CD4-positive, alpha-beta T cell treated with Interleukin-1 beta for 1 hour (primary cell): ENCODE data around the gene ZNHIT2.
"Not testable (repeated sequence)": the region's sequence is repeated elsewhere in the genome, so short reads cannot be mapped to it uniquely, and the experiment has no call there.

ENCODE experiments used
- DNase-seq, 2 donors: peaks; one replicate each; pipeline ENCODE4 v3.0.0-alpha.2; 2020 to 2022

ZNHIT2 gene

DNA sequence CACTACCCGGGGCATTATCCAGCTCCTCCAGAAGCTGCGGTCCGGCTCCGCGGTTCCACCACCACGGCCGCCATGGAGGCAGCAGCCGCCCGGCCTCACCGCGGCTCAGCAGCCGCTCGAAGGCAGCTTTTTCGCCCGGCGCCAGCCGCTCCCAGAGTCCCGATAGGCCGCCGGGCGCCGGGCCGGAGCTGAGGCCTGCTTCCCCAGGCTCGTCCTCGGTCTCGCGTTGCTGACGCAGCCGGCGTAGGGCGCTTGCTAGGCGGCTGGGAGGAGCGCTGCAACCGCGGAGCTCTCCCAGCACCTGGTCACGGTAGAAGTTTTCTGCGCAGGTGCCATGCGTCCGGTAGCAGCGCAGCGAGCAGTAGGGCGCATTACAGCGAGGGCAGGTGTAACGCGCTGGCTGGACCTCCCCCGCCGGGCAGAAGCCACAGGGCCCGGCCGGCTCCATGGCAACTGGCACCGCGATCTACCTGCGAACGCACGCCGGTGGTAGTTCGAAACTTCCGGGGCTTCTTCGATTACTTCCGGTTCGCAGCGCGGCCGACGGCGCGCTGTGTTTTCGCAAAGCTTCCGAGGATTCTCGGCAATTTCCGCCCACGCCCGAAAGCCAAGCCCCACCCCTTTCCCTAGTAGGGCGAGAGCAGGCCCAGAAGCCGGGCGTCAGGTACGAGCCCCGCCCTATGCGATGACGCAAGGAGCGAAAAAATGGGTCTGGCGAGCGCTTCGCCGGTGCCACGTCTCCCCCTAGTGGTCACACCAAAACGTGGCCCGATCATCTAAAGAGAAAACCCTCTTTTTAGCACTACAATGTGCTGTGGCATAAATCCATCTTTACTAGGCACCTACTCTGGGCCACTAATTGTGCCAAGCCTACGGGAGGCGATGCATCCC lies at the start of gene ZNHIT2:
Gene ZNHIT2 (minus strand): TSS at position 496 of the 891 bp plus-strand sequence. CDS start 48 bp downstream, at position 448.
- DNase-seq = peak; percentile 100

DNA sequence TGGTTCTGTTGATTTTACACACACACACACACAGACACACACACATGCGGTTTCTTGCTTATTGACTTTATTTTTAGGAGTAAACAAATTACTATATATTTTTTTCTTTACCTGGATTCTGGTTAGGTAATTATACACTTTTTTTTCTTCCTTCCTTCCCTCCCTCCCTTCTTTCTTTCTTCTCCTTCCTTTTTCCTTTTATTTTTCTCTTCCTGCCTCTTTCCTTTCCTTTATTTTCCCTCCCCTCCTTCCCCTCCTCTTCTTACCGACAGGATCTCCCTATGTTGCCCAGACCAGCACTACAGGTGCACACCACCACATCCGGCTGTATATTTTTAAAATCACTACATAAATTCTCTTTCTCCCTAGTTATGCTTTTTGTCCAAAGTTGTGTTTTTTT lies 49.4 kb upstream of the ZNHIT2 start:
- no peak for DNase-seq

DNA sequence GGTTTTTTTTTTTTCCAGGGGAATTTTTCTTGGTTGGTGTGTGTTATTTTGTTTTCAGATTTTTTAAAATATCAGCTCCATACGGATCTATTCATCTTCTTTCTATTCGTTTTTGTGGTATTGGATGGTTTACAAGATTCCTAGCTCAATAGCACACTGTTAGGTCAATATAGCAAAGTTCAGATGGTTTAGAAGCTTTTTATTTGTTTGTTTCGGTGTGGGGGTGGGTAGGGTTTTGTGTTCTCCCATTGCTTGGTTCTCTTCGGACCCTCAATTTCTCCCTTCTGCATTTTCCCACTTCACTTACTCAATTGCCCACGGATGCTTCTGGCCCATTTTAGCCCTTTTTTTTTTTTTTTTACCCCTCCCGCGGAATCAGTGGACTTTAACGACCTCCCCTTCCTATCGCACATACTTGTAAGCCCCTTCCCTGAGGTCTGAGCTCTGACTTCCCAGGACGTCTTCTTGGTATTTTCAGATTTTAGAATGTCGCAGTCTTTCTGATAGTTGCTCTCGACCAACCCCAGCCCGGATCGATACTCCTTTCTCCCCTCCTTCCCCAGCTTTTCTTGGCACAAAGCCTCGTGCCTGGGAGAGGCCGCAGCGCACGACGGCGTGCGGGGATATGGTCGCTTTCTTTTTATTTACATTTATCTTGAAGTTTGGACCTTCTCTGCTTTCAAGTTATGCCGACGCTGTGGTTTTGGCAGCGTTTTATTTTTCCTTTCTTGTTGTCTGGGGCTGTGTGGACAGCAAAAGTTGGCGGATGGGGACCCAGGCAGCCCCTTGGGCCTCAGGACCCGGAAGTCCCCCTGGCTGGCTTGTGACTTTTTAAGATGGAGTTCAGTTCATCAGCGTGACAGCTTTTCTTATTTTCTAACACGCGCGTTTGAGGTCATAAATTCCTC lies 48.2 kb upstream of the ZNHIT2 start:
- no peak for DNase-seq

DNA sequence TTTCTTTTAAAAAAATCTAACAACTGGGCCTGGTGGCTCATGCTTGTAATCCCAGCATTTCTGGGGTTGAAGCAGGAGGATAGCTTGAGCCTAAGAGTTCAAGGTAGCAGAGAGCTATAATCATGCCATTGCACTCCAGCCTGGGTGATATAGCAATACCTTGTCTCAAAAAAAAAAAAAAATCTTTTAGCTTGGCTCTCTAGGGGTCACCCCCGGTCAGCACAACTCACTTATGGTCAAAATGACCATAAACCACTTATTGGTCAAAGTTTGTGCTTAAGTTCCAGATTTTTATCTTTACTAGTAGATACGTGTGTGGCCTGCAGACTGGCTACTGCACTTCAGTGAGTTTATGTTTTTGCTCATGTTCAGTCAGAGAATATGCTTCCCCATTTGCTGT lies 46.2 kb upstream of the ZNHIT2 start:
- no peak for DNase-seq

DNA sequence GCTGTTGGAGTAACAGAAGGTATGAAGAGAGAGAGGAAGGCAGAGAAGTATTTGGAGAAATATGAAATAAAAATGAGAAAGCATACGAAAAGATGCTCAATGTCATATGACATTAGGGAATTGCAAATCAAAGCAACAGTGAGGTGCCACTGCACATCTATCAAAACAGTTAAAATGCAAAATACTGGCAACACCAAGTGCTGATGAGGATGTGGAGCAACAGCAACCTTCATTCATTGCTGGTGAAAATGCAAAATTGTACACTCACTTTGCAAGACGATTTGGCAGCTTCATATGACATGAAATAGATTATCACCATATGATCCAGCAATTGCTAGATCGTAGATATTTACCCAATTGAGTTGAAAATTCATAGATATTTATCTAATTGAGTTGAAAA lies 43.1 kb upstream of the ZNHIT2 start:
- no peak for DNase-seq

DNA sequence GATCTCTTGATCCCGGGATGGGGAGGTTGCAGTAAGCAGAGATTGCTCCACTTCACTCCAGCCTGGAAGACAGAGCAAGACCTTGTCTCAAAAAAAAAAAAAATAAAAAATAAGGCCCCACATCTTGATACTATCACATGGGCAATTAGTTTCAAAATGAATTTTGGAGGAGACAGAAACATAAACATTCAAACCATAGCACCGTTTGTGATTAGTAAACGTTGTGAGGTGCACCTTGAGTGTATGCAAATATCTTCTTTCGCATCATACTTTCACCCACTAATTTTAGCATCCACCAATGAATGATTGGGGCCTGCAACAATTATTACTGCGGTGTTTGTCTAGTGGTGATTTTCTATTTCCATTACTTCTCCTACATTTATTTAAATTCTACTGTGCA lies 41.5 kb upstream of the ZNHIT2 start:
- no peak for DNase-seq

DNA sequence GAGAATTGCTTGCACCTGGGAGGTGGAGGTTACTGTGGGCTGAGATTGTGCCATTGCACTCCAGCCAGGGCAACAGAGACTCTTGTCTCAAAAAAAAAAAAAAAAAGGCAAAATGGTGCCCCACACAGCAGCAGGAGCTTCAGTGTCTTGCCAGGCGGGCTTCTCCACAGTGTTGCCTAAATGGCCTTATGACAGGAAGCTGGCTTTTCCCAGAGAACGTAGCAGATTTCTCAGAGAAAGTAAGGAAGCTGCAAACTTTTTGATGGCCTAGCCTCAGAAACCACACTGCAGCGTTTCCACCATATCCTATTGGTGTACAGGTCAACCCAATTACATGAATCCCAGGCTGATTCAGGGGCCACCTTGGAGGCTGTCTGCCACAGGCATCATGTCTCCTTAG lies 39.8 kb upstream of the ZNHIT2 start:
- DNase-seq = no peak

DNA sequence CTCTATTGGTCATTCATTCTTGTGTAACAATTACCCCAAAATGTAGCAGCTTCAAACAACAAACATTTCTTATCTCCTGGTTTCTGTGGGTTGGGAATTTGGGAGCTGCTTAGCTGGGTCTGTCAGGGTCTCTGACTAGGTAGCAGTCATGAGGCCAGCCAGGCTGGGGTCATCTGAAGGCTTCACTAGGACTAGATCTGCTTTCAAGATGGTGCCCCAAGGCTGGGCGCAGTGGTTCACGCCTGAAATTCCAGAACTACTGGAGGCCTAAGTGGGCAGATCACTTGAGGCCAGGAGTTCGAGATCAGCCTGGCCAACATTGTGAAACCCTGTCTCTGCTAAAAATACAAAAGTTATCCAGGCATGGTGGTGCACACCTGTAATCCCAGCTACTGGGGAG lies 39.4 kb upstream of the ZNHIT2 start:
- DNase-seq = no peak

DNA sequence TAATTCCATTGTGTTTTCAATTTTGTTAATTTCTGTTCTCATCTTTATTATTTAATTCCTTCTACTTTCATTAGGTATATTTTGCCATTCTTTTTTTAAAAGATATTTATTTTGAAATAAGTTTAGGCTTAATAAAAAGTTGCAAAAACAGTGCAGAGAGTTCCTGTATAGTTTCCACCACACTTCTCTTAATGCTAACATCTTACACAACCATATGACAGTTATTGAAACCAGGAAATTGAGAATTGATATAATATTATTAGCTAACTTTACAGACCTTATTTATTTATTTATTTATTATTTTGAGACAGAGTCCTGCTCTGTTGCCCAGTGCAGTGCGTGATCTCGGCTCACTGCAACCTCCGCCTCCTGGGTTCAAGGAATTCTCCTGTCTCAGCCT lies 38.8 kb upstream of the ZNHIT2 start:
- no peak for DNase-seq

DNA sequence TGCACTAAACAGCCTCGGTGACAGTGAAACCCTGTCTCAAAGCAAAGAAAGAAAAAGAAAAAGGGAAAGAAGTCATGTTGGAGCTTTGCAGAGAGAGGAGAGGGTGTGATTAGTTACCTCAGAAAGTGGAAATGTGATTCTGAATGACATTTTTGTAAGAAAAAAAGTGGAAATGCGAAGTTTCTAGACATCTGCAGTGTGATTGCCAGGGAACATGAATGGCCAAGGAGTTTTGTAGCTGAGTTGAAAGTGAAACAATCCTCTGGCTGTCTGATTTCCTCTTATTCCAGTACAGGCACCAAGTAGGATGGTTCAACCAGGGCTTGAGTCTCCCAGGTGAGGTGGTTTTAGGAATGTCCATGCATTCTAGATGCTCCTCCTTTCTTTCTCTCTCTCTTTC lies 34.6 kb upstream of the ZNHIT2 start:
- no peak for DNase-seq

DNA sequence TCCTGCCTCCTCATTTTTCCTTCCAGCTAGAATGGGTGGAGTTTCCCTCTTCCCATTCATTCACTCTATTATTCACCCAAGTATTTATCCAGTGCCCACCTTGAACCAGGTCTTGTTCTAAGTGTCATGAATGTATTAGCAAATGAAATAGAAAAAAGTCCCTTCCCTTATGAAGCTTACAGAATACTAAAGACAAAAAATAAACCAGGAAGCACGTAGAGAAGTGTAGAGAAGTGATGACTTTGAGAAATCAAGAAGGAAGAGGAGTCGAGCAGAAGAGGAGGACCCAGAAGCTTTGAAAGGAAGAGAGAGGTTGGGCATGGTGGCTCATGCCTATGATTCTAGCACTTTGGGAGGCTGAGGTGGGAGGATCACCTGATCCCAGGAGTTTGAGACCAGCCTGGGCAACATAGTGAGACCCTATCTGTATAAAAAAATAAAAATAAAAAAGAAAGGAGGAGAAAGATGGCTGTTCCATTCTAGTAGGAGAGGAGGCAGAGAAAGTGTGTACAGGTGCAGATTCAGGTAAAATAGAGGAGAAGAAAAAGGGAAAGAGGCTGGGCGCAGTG lies 33.9 kb upstream of the ZNHIT2 start:
- DNase-seq = no peak

DNA sequence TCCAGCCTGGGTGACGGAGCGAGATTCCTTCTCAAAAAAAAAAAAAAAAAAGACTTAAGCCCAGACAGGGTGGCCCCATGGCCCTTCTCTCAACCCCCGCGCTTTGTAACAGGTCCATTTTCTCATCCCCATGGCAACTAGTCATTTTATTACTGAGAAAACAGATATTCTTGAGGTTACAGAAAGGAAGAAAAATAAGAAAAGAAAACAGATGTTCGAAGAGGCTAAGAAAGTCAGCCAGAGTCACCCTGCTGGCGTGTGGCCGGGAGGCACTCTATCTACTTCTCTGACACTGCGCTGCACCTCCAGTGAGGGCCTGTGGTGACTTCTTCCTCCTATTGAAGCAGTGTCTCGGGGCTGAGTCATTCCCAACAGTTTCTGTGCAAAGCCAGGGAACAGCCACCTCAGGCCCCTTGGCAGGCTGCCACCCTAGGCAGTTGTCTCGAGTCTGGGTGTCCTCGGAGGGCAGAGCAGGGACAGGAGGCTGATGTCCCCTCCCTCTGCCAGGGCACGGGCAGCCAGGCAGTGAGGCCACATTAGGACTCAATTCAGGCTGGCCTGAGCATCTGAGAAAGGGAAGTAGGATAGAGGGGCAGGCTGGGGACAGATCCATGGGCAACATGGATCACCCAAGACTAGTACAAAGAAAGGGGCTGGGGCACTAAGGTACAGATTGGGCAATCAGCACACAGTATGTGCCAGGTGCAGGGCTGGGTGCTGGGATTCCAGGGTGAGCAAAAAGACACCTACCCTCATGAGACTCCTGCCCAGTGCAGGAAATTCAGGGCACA lies 33.2 kb upstream of the ZNHIT2 start:
- peak in 1 of 2 donors; percentile 79 for DNase-seq

DNA sequence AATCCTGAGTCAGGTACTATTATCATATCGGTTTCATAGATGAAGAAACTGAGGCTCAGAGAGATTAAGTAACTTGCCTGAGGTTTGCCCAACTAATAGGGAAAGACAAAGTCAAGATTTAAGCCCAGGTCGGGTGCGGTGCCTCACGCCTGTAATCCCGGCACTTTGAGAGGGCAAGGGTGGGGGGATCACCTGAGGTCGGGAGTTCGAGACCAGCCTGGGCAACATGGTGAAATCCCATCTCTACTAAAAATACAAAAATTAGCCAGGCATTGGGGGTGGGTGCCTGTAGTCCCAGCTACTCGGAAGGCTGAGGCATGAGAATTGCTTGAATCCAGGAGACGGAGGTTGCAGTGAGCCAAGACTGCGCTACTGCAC lies 32.6 kb upstream of the ZNHIT2 start:
- DNase-seq = not testable (repeated sequence)

DNA sequence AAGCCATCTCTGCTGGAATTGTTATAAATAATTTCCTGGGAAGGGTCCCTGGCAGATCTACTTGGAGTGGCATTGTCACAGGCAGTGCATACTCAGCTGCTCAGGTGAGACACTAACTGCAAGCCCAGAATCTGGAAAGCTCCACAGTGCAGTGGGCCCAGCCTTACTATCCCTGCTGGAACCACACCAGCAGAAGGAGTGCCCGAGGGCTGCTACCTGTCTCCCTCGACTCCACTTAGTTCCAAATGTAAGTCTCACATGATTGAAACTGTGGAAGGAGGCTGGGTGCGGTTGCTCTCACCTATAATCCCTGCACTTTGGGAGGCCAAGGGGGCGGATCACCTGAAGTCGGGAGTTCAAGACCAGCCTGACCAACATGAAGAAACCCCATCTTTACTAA lies 31.2 kb upstream of the ZNHIT2 start:
- DNase-seq = no peak

DNA sequence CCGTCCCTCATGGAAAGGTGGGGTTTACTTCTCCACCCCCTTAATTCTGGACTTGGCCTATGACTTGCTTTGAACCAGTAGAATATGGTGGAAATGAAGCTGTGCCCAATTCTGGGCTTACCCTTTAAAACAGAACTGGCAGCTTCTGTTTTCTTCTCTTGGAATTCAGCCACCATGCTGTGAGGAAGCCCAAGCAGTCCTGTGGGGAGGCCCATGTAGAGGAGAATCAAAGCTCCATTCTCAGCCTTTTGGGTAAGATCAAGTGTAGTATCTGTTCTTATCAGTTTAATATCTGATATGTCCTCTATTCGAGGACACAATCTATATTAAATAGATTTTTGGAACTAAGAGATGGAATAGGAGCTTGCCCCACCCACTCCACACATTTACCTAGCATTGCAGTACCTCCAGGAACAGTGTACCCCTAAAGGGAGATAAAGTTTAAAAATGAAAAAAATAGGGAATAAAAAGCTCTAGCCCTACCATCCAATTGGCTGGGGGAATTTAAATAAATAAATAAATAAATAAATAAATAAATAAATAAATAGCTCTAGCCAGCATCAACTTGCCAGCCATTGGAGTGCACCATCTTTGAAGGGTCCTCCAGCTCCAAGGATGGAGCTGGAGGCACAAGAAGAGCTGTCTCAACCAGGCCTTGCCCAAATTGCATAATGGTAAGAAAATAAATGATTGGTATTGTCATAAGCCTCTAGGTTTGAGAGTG lies 30.0 kb upstream of the ZNHIT2 start:
- no peak for DNase-seq

DNA sequence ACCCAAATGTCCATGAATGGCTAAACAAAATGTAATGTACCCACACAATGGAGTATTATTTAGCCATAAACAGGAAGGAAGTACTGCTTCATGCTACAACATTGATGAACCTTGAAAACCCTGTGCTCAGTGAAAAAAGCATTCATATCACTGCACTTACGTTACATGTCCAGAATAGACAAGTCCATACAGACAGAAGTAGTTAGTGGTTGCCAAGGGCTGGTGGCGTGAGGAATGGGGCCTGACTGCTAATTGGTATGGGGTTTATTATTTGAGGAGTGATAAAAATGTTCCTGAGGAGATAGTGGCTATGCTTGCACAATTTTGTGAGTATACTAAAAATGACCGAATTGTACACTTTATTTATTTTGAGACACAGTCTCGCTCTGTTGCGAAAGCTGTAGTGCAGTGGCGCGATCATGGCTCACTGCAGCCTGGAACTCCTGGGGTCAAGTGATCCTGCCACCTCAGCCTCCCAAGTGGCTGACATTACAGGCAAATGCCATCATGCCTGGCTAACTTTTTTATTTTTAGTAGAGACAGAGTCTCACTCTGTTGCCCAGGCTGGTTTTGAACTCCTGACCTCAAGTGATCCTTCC lies 24.5 kb upstream of the ZNHIT2 start:
- DNase-seq = no peak

DNA sequence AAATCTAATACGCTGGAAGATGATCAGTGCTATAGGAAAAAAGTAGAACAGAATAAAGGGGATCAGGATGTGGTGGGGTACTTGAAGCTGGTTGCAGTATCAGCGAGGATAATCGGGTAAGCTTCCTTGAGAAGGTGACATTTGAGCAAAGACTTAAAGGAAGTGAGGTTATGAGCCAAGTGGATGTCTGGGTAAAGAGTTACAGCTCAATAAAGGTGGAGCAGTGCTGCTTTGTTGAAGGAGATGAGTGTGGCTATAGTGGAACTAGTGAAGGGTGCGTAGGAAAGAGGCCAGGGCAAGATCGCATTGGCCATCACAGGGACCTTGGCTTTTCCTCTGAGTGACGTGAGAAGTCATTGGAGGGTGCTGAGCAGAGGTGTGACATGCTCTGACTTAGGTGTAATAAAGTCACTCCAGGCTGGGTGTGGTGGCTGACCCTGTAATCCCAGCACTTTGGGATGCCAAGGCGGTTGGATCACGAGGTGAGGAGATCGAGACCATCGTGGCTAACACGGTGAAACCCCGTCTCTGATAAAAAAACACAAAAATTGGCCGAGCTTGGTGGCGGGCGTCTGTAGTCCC lies 19.1 kb upstream of the ZNHIT2 start:
- no peak for DNase-seq

DNA sequence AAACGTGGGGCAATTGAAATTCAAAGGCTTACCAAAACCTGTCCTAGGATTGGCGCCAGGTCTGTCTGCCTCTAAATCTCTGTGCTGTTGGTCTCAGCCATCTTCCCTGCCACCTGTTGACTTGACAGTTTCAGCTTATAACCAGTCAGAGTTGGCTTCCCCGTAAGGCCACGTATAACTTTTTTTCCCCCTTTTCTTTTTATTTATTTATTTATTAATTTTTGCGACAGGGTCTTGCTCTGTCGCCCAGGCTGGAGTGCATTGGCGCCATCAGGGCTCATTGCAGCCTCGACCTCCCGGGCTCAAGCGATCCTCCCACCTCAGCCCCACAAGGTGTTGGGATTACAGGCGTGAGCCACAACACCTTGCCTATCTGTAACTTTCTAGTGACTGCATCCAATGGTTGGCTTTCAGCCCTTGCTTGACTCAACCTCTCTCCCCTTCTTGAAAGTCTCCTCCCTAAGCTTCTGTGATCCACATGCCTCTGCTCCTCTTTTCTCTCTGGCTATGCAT lies 18.2 kb upstream of the ZNHIT2 start:
- DNase-seq = no peak

DNA sequence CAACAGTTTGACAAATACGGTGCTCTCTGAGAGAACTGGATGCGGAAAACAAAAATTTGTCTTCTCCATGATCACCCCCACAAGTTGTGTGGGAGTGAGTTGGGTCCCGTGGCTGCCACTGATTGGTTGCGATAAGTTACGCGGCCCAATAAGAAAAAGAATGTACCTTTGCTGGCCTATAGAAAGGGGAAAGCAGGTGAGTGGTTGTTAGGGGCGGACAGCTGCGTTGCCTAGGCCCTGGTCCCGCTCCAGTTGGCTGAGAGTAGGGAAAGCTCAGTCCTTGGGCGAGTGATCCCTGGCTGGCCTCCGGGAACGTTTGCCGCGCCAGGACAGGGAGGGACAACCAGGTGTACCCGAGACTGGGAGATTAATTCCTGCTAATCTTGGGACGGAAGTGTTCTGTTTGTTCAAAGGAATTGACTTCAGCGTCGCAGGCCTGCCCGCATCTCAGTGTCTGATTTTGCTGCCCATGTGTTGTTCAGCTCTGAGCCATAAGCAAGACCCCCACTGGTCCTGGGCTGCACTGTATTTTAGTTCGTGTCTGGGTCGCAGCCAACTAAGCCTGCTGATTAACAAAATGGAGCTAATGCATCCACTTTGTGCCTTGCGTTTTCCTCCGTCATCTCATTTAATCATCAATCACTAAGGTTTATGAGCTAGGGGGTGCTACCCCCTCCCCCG lies 17.6 kb upstream of the ZNHIT2 start:
- peak; percentile 91 to 93 for DNase-seq

DNA sequence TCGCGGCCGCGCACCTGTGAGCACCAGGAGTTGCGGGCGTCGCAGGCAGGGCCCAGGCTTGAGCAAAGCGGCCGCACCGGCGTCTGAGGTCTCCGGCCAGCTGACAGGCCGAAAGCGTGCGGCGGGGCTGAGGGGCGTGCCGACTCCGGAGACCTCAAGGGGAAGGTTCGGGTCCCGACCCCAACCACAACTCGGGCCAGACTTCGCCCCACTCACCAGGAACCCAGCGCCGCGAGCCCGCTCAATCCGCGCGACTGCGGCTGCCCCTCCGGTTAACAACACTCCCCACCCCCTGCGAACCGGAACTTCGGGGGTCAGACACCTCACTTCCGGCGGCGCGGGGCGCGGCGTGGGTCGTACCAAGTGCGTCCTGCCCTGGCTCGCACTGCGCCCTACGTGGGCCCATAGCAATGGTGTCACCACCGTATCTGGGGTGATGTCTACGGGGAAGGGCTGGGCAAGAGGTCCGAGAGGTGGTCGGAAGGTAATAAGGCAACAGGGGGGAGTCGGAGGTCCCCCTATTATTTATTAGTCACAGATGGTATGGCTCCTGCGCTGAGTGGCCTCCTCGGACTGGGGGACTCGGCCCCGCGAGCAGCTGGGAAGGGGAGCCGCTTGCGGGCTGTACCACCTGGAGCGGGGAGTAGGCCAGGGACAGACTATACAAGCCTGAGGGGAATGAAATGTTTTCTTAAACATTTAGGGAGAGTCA lies 16.9 kb upstream of the ZNHIT2 start, which contains the start of gene SYVN1:
Gene SYVN1 (minus strand): TSS at position 280 of the 712 bp plus-strand sequence. CDS start 918 bp downstream, outside the sequence.
- peak; percentile 90 to 93 for DNase-seq
